Activated CD4-positive, alpha-beta T cell treated with anti-CD3 and anti-CD28 coated beads, Interleukin-2, Interleukin-6, amounts not matched to agents 100 ng/mL and 50 ng/mL, durations not matched to agents 16 hours and 8 hours (primary cell): ENCODE results near the gene LENG8.
"Not testable (repeated sequence)": the region's sequence is repeated elsewhere in the genome, so short reads cannot be mapped to it uniquely, and the experiment has no call there.

Experiments used
- DNase-seq: peaks from one replicate; pipeline ENCODE4 v3.0.0-alpha.2; 2020

The LENG8 gene

GRCh38 chr19:54485851-54486250 is 36.9 kb downstream of the LENG8 start:
- DNase-seq: no peak

GRCh38 chr19:54489341-54489740 is 40.3 kb downstream of the LENG8 start:
- no peak for DNase-seq

- DNase-seq: no peak
Observed at GRCh38 chr19:54489766-54490165, 40.8 kb downstream of the LENG8 start.

- no peak for DNase-seq
Observed at GRCh38 chr19:54492568-54492967, 43.6 kb downstream of the LENG8 start.

- not testable (repeated sequence) for DNase-seq
Observed at GRCh38 chr19:54493056-54493455, 44.1 kb downstream of the LENG8 start.

- DNase-seq: no peak
Observed at GRCh38 chr19:54493967-54494585, 45.1 kb downstream of the LENG8 start.

GRCh38 chr19:54495284-54495683 is 46.3 kb downstream of the LENG8 start:
- not testable (repeated sequence) for DNase-seq

- DNase-seq: peak; percentile 50
Observed at GRCh38 chr19:54497747-54498450, 48.9 kb downstream of the LENG8 start.

- DNase-seq: not testable (repeated sequence)
Observed at GRCh38 chr19:54498451-54498772, 49.4 kb downstream of the LENG8 start.

GRCh38 chr19:54502518-54503048 is 53.6 kb downstream of the LENG8 start, which contains the start of gene LAIR2:
Gene LAIR2 (plus strand): TSS chr19:54502831. CDS start chr19:54502919, 88 bp downstream.
- no peak for DNase-seq

- DNase-seq: not testable (repeated sequence)
Observed at GRCh38 chr19:54505542-54505941, 56.5 kb downstream of the LENG8 start.

GRCh38 chr19:54506079-54506478 is 57.1 kb downstream of the LENG8 start:
- DNase-seq: no peak

GRCh38 chr19:54507038-54507717 is 58.2 kb downstream of the LENG8 start:
- not testable (repeated sequence) for DNase-seq

GRCh38 chr19:54507824-54508223 is 58.8 kb downstream of the LENG8 start:
- DNase-seq: no peak

GRCh38 chr19:54508487-54508886 is 59.5 kb downstream of the LENG8 start:
- not testable (repeated sequence) for DNase-seq

- not testable (repeated sequence) for DNase-seq
Observed at GRCh38 chr19:54509200-54509940, 60.4 kb downstream of the LENG8 start.
